GM21367 (cell line): ENCODE data around the gene MYBBP1A.

Experiments
- ATAC-seq: cut with Tn5 transposase; IDR thresholded peaks from one replicate; pipeline ENCODE4 v1.9.1; 2021; ENCODE audit not compliant: unreplicated experiment

MYBBP1A gene

GRCh38 chr17:4538236-4539002 is 16.8 kb downstream of the MYBBP1A start:
- ATAC-seq, result no peak

- ATAC-seq, result no peak
These were observed 17.5 kb downstream of the MYBBP1A start for GRCh38 chr17:4537451-4538235.

- no peak for ATAC-seq
These were observed 18.3 kb downstream of the MYBBP1A start for GRCh38 chr17:4536742-4537411.

- no peak for ATAC-seq
These were observed 18.9 kb downstream of the MYBBP1A start for GRCh38 chr17:4536259-4536741.

GRCh38 chr17:4535667-4536258 is 19.4 kb downstream of the MYBBP1A start:
- no peak for ATAC-seq

- no peak for ATAC-seq
These were observed 20.1 kb downstream of the MYBBP1A start for GRCh38 chr17:4534928-4535666.

- ATAC-seq, result no peak
These were observed 20.7 kb downstream of the MYBBP1A start for GRCh38 chr17:4534515-4534914.

- no peak for ATAC-seq
These were observed 21.4 kb downstream of the MYBBP1A start for GRCh38 chr17:4533523-4534504.

- no peak for ATAC-seq
These were observed 22.2 kb downstream of the MYBBP1A start for GRCh38 chr17:4532860-4533522.

GRCh38 chr17:4531988-4532736 is 23.0 kb downstream of the MYBBP1A start:
- no peak for ATAC-seq

- ATAC-seq, result no peak
These were observed 24.1 kb downstream of the MYBBP1A start for GRCh38 chr17:4530799-4531730.

GRCh38 chr17:4529533-4530152 is 25.5 kb downstream of the MYBBP1A start:
- no peak for ATAC-seq

- no peak for ATAC-seq
These were observed 27.5 kb downstream of the MYBBP1A start for GRCh38 chr17:4527566-4528125.

- ATAC-seq, result no peak
These were observed 28.1 kb downstream of the MYBBP1A start for GRCh38 chr17:4527134-4527533.

- ATAC-seq, result no peak
These were observed 29.3 kb downstream of the MYBBP1A start for GRCh38 chr17:4525691-4526397.

- no peak for ATAC-seq
These were observed 31.2 kb downstream of the MYBBP1A start for GRCh38 chr17:4523946-4524345.
